ENCODE data around the gene NUDT13. TPM values are rescaled to one million over a fixed set of nuclear protein-coding genes. Genes with fewer than 3 reads are reported as not detected.

NUDT13 gene
- total and polyA plus RNA-seq, 9 of the 15 experiments (the other 6 are each of a cell fraction or from before 2014, with no cell fraction given): 4.7 to 11.1 (median 5.6) TPM

DNA sequence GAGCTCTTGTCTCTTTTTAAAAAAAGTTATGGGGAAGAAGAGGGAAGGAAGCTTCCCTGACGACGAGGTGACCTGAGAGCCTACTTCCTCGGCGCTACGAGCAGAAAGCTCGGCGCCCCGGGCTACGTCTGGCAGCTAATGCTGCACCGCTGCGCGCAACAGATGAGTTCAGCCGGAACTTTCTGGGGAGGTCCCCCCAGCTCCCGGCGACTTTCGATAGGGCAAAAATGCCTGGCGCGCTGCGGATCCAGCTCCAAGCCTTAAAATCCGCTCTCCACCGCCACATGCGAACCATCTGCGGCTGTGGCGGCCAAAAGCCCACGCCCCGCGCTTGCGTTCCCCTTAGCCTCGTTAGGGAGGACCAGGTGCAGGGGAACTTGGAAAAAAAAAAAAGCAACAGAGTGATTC is 14.2 kb upstream of the NUDT13 start (continued):
- no peak for TF ChIP-seq NR2C2 (CRISPR knock-in tag; IDR thresholded peaks at IDR 0.05)
- 0 out of 2 replicates have a peak, but pooled peaks have one; percentile 32 for TF ChIP-seq NR2C2 (tag; IDR thresholded peaks at IDR 0.05)
- TF ChIP-seq TEAD4 (IDR thresholded peaks at IDR 0.05; ENCODE audit: low read length): no peak; the same call in 1 of the 2 replicates
- TF ChIP-seq TEAD4 (CRISPR knock-in tag; IDR thresholded peaks at IDR 0.05; ENCODE audit: borderline replicate concordance): no peak
- no peak for TF ChIP-seq RBM14 (IDR thresholded peaks at IDR 0.05; ENCODE audit: borderline replicate concordance, insufficient read depth, low read depth, low read length)
- peak; percentile 22 to 54; a peak in 2 of 4 replicates for TF ChIP-seq SIN3A (IDR thresholded peaks at IDR 0.05; ENCODE audit: borderline replicate concordance in 2 of 2, control insufficient read depth in 1 of 2, low read depth in 2 of 2, low read length in 2 of 2)
- 0 out of 2 replicates have a peak, but pooled peaks have one; percentile 7 for TF ChIP-seq SIN3B (IDR thresholded peaks at IDR 0.05; ENCODE audit: low read depth)
- peak; percentile 38; the same call in 1 of the 2 replicates for TF ChIP-seq ZNF766 (CRISPR knock-in tag; conservative IDR thresholded peaks at IDR 0.05)
- TF ChIP-seq STAT5B (CRISPR knock-in tag; IDR thresholded peaks at IDR 0.05): no peak
- TF ChIP-seq PHF21A (IDR thresholded peaks at IDR 0.05; ENCODE audit: borderline replicate concordance, low read depth): 0 out of 2 replicates have a peak, but pooled peaks have one; percentile 14
- peak; percentile 4 for TF ChIP-seq DACH1 (IDR thresholded peaks at IDR 0.05; ENCODE audit: partially characterized antibody)
- TF ChIP-seq, protein P1, sequence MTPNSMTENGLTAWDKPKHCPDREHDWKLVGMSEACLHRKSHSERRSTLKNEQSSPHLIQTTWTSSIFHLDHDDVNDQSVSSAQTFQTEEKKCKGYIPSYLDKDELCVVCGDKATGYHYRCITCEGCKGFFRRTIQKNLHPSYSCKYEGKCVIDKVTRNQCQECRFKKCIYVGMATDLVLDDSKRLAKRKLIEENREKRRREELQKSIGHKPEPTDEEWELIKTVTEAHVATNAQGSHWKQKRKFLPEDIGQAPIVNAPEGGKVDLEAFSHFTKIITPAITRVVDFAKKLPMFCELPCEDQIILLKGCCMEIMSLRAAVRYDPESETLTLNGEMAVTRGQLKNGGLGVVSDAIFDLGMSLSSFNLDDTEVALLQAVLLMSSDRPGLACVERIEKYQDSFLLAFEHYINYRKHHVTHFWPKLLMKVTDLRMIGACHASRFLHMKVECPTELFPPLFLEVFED (CRISPR knock-in tag; conservative IDR thresholded peaks at IDR 0.05): no peak
- peak; percentile 71 for TF ChIP-seq RBBP5 (IDR thresholded peaks at IDR 0.05; ENCODE audit: borderline replicate concordance, insufficient read depth, low read length, poor library complexity, severe bottlenecking)
- TF ChIP-seq SREBF2 (CRISPR knock-in tag; IDR thresholded peaks at IDR 0.05): no peak
- TF ChIP-seq BDP1 (IDR thresholded peaks at IDR 0.05; ENCODE audit: insufficient read depth, insufficient read length): no peak
- TF ChIP-seq MAFK (IDR thresholded peaks at IDR 0.05; ENCODE audit: low read length): no peak
- peak; percentile 38; the same call in 1 of the 2 replicates for TF ChIP-seq ZNF224 (CRISPR knock-in tag; IDR thresholded peaks at IDR 0.05)
- no peak for TF ChIP-seq MYC (IDR thresholded peaks at IDR 0.05; ENCODE audit: low read depth, low read length)
- TF ChIP-seq MYC (CRISPR knock-in tag; IDR thresholded peaks at IDR 0.05; ENCODE audit: borderline replicate concordance, low read depth): no peak; the same call in 1 of the 2 replicates
- TF ChIP-seq LCOR (CRISPR knock-in tag; IDR thresholded peaks at IDR 0.05): no peak
- TF ChIP-seq FOSL1 (tag; conservative IDR thresholded peaks at IDR 0.05): peak; percentile 40
- no peak for TF ChIP-seq ZNF561 (CRISPR knock-in tag; conservative IDR thresholded peaks at IDR 0.05)
- TF ChIP-seq NR3C1 (CRISPR knock-in tag; IDR thresholded peaks at IDR 0.05): no peak
- TF ChIP-seq ZKSCAN8 (CRISPR knock-in tag; IDR thresholded peaks at IDR 0.05): no peak
- no peak for TF ChIP-seq ZNF253 (CRISPR knock-in tag; conservative IDR thresholded peaks at IDR 0.05)
- no peak for TF ChIP-seq POLR2H (tag; IDR thresholded peaks at IDR 0.05; ENCODE audit: low read depth)
- TF ChIP-seq ETV1 (tag; conservative IDR thresholded peaks at IDR 0.05; ENCODE audit: low read depth): no peak
- no peak for TF ChIP-seq SPI1 (IDR thresholded peaks at IDR 0.05; ENCODE audit: borderline replicate concordance, low read depth, low read length)
- TF ChIP-seq ZNF408 (CRISPR knock-in tag; IDR thresholded peaks at IDR 0.05; ENCODE audit: low read depth): no peak
- peak; percentile 95 for TF ChIP-seq CHD1 (IDR thresholded peaks at IDR 0.05; ENCODE audit: low read length)
- TF ChIP-seq ZBTB7A (IDR thresholded peaks at IDR 0.05; ENCODE audit: borderline replicate concordance, control insufficient read depth, low read depth, low read length): no peak; the same call in 1 of the 2 replicates

Measured in K562 (cell line).